H1 (cell line): ENCODE measurements around the gene ITPKA. TPM values are rescaled to one million over a fixed set of nuclear protein-coding genes. Genes with fewer than 3 reads are reported as not detected.

ENCODE experiments used
- CTCF ChIA-PET: fragments of 300-600 bp; sonication (Branson Sonifier 250); formaldehyde crosslinking; loops from one replicate; lab custom pipeline; 2021; ENCODE audit not compliant: partially characterized antibody; lab: Charles Lee
- POLR2A ChIA-PET: fragments of 300-600 bp; sonication (Branson Sonifier 250); formaldehyde crosslinking; loops from one replicate; lab custom pipeline; 2021; ENCODE audit warnings: inconsistent platforms; ENCODE audit not compliant: partially characterized antibody; lab: Charles Lee
- DNase-seq, 2 experiments: peaks; one replicate each; pipeline versions ENCODE4 v3.0.0 to v3.0.0-alpha.2; 2010 to 2022; ENCODE audit warnings: low spot score in 2 of 2, low read depth in 1 of 2, mixed read lengths in 1 of 2
- FAIRE-seq: peaks from 2 replicates; lab custom pipeline; 2011; peaks lifted over from hg19 to GRCh38; lab: Jason Lieb, UNC
- H2AFZ ChIP-seq: 2 replicates; pipeline ENCODE4 v1.8.1; 2012; ENCODE audit warnings: low read length, inconsistent platforms
- H2AK5ac ChIP-seq: 2 replicates; pipeline ENCODE4 v1.6.1; 2013; ENCODE audit warnings: low read depth, low read length
- H2BK120ac ChIP-seq: replicated peaks from 2 replicates; pipeline ENCODE3; 2013; ENCODE audit warnings: low read depth, low read length, inconsistent platforms
- H2BK12ac ChIP-seq: 2 replicates; pipeline ENCODE4 v1.6.1; 2013; ENCODE audit warnings: low read depth, low read length
- H2BK15ac ChIP-seq: 2 replicates; pipeline ENCODE4 v1.6.1; 2013; ENCODE audit warnings: low read length
- H2BK20ac ChIP-seq: 2 replicates; pipeline ENCODE4 v1.6.1; 2013; ENCODE audit warnings: low read length
- H2BK5ac ChIP-seq: 2 replicates; pipeline ENCODE4 v1.6.1; 2013; ENCODE audit warnings: low read depth, low read length
- H3K14ac ChIP-seq: 2 replicates; pipeline ENCODE4 v1.6.1; 2013; ENCODE audit warnings: inconsistent platforms; ENCODE audit not compliant: insufficient read length
- H3K18ac ChIP-seq: 2 replicates; pipeline ENCODE4 v1.6.1; 2013; ENCODE audit warnings: low read length; ENCODE audit errors: extremely low read depth
- H3K23ac ChIP-seq: 2 replicates; pipeline ENCODE4 v1.6.1; 2013; ENCODE audit warnings: inconsistent platforms; ENCODE audit not compliant: insufficient read length
- H3K23me2 ChIP-seq: 2 replicates; pipeline ENCODE4 v1.6.1; 2013; ENCODE audit warnings: low read depth, low read length
- H3K27ac ChIP-seq: 2 replicates; pipeline ENCODE4 v1.6.1; 2011; ENCODE audit warnings: low read depth, low read length, inconsistent platforms
- H3K27me3 ChIP-seq, 4 experiments: replicated peaks in 1 of 4; 1 replicate in 1 of 4; 2 replicates in 3 of 4; pipeline versions ENCODE4 v1.6.1 to v1.8.1; 2011 to 2013; ENCODE audit warnings: low read length in 3 of 4, mild to moderate bottlenecking in 3 of 4, inconsistent platforms in 2 of 4, mixed read lengths in 2 of 4, moderate library complexity in 1 of 4; ENCODE audit not compliant: control insufficient read depth in 3 of 4, insufficient read depth in 3 of 4; ENCODE audit errors: extremely low read depth in 1 of 4
- H3K36me3 ChIP-seq, 4 experiments: 2 replicates each; pipeline versions ENCODE4 v1.6.1 to v1.8.1; 2011 to 2013; ENCODE audit warnings: mild to moderate bottlenecking in 4 of 4, low read length in 3 of 4, moderate library complexity in 2 of 4, control low read depth in 1 of 4, inconsistent platforms in 1 of 4; ENCODE audit not compliant: insufficient read depth in 4 of 4, control insufficient read depth in 2 of 4
- H3K4ac ChIP-seq: replicated peaks from 2 replicates; pipeline ENCODE3; 2013; ENCODE audit warnings: low read length, low read depth, mixed read lengths, inconsistent platforms; ENCODE audit not compliant: insufficient read length
- H3K4me1 ChIP-seq, 4 experiments: replicated peaks in 1 of 4; 1 replicate in 1 of 4; 2 replicates in 3 of 4; pipeline versions ENCODE4 v1.6.1 to v1.8.1; 2011 to 2013; ENCODE audit warnings: low read length in 3 of 4, inconsistent platforms in 2 of 4, mixed read lengths in 1 of 4; ENCODE audit not compliant: insufficient read depth in 4 of 4, control insufficient read depth in 3 of 4
- H3K4me2 ChIP-seq, 2 experiments: 2 replicates each; pipeline versions ENCODE4 v1.6.1 to v1.8.1; 2011 to 2013; ENCODE audit warnings: low read depth in 2 of 2, low read length in 2 of 2, control low read depth in 1 of 2, inconsistent platforms in 1 of 2, mild to moderate bottlenecking in 1 of 2; ENCODE audit not compliant: insufficient read depth in 1 of 2
- H3K4me3 ChIP-seq, 4 experiments: fragments of 200-600, 300-600 bp in 1 of 4; sonication (generic), shearing (Covaris generic), sonication (Bioruptor Twin) in 1 of 4; 2 replicates each; pipeline versions ENCODE4 v1.5.1 to v1.8.1; 2011 to 2016; ENCODE audit warnings: low read length in 4 of 4, low read depth in 3 of 4, control low read depth in 2 of 4, inconsistent platforms in 2 of 4, mild to moderate bottlenecking in 2 of 4, mixed read lengths in 1 of 4, moderate library complexity in 1 of 4; ENCODE audit not compliant: insufficient read depth in 2 of 4; ENCODE audit errors: extremely low read depth in 1 of 4
- H3K56ac ChIP-seq: replicated peaks from 2 replicates; pipeline ENCODE3; 2013; ENCODE audit warnings: low read depth, mild to moderate bottlenecking, mixed read lengths, low read length, inconsistent platforms; ENCODE audit not compliant: insufficient read length
- H3K79me1 ChIP-seq: 2 replicates; pipeline ENCODE4 v1.6.1; 2013; ENCODE audit warnings: low read depth, low read length, control low read depth
- H3K79me2 ChIP-seq, 2 experiments: 2 replicates each; pipeline versions ENCODE4 v1.6.1 to v1.8.1; 2012 to 2013; ENCODE audit warnings: low read length in 2 of 2, mild to moderate bottlenecking in 2 of 2, inconsistent platforms in 1 of 2; ENCODE audit not compliant: insufficient read depth in 2 of 2, control insufficient read depth in 1 of 2
- H3K9ac ChIP-seq, 4 experiments: replicated peaks in 1 of 4; 1 replicate in 1 of 4; 2 replicates in 3 of 4; pipeline versions ENCODE4 v1.6.1 to v1.8.1; 2011 to 2013; ENCODE audit warnings: low read depth in 3 of 4, low read length in 3 of 4, control low read depth in 2 of 4, mild to moderate bottlenecking in 2 of 4, moderate library complexity in 2 of 4, inconsistent platforms in 1 of 4; ENCODE audit errors: extremely low read depth in 1 of 4
- H3K9me3 ChIP-seq, 2 experiments: 2 replicates each; pipeline versions ENCODE4 v1.6.1 to v1.8.1; 2012 to 2013; ENCODE audit warnings: mild to moderate bottlenecking in 2 of 2, moderate library complexity in 2 of 2, control low read depth in 1 of 2, inconsistent platforms in 1 of 2, low read depth in 1 of 2, low read length in 1 of 2, mixed read lengths in 1 of 2; ENCODE audit not compliant: insufficient read depth in 2 of 2
- H4K20me1 ChIP-seq, 2 experiments: replicated peaks in 1 of 2; 2 replicates each; pipeline versions ENCODE3 to v1.8.1; 2011 to 2013; ENCODE audit warnings: inconsistent platforms in 2 of 2, low read length in 2 of 2, mild to moderate bottlenecking in 1 of 2; ENCODE audit not compliant: insufficient read depth in 2 of 2, control insufficient read depth in 1 of 2
- H4K5ac ChIP-seq: 2 replicates; pipeline ENCODE4 v1.6.1; 2013; ENCODE audit warnings: low read length, low read depth, mixed read lengths, inconsistent platforms; ENCODE audit not compliant: insufficient read length
- H4K8ac ChIP-seq: 2 replicates; pipeline ENCODE4 v1.8.0; 2013; ENCODE audit warnings: mild to moderate bottlenecking, moderate library complexity, low read length, inconsistent platforms; ENCODE audit not compliant: insufficient read depth; ENCODE audit errors: extremely low read depth
- H4K91ac ChIP-seq: replicated peaks from 2 replicates; pipeline ENCODE3; 2013; ENCODE audit warnings: low read length, mixed read lengths, inconsistent platforms; ENCODE audit not compliant: insufficient read length
- BRCA1 ChIP-seq: IDR thresholded peaks from 2 replicates; pipeline ENCODE4 v1.6.1; 2012; ENCODE audit warnings: low read depth, low read length, improper control_type of control experiment
- EGR1 ChIP-seq: IDR thresholded peaks from 2 replicates; pipeline ENCODE4 v1.6.1; 2011; ENCODE audit warnings: low read depth, low read length, borderline replicate concordance
- GTF2F1 ChIP-seq: IDR thresholded peaks from 2 replicates; pipeline ENCODE4 v1.6.1; 2012; ENCODE audit warnings: low read depth, low read length, improper control_type of control experiment, borderline replicate concordance
- HDAC2 ChIP-seq, 2 experiments: fragments of 300-600 bp in 1 of 2; sonication (generic) in 1 of 2; IDR thresholded peaks; 2 replicates each; pipeline ENCODE4 v1.6.1; 2011 to 2012; ENCODE audit warnings: low read depth in 2 of 2, low read length in 2 of 2, mild to moderate bottlenecking in 2 of 2, moderate library complexity in 2 of 2, borderline replicate concordance in 1 of 2, inconsistent platforms in 1 of 2
- MAFK ChIP-seq: IDR thresholded peaks from 2 replicates; pipeline ENCODE4 v1.6.1; 2012; ENCODE audit warnings: low read depth, mild to moderate bottlenecking, improper control_type of control experiment, low read length
- POLR2AphosphoS5 ChIP-seq: IDR thresholded peaks from 2 replicates; pipeline ENCODE4 v1.6.1; 2011; ENCODE audit warnings: low read depth, low read length
- RXRA ChIP-seq: IDR thresholded peaks from 2 replicates; pipeline ENCODE4 v1.6.1; 2011; ENCODE audit warnings: low read depth, mild to moderate bottlenecking, low read length, moderate library complexity; ENCODE audit not compliant: insufficient read depth
- SIRT6 ChIP-seq: IDR thresholded peaks from one replicate; pipeline ENCODE4 v1.7.1; 2012; ENCODE audit warnings: low read length, inconsistent platforms
- SP2 ChIP-seq: IDR thresholded peaks from 2 replicates; pipeline ENCODE4 v1.6.1; 2012; ENCODE audit warnings: mild to moderate bottlenecking, low read length, inconsistent platforms
- SUZ12 ChIP-seq: fragments of 200-600 bp; sonication (generic); IDR thresholded peaks from 2 replicates; pipeline ENCODE4 v1.6.1; 2012; ENCODE audit warnings: mild to moderate bottlenecking, inconsistent platforms, low read length, moderate library complexity, mixed read lengths
- TAF1 ChIP-seq: IDR thresholded peaks from 2 replicates; pipeline ENCODE4 v1.6.1; 2011; ENCODE audit warnings: mild to moderate bottlenecking, low read depth, low read length
- WGBS, 2 experiments: shearing (Covaris generic) in 1 of 2; methylation state at CpG; one replicate each; pipeline versions ENCODE4 v1.1.6 to v1.1.7; 2013 to 2015; ENCODE audit warnings: low lambda C conversion rate in 2 of 2, mixed read lengths in 2 of 2, inconsistent platforms in 1 of 2, low coverage in 1 of 2, missing lambda C conversion rate in 1 of 2; ENCODE audit not compliant: insufficient replicate concordance in 2 of 2, insufficient coverage in 1 of 2, insufficient read length in 1 of 2; ENCODE audit errors: extremely low coverage in 1 of 2, missing lambda C conversion rate in 1 of 2; 5-methylcytosine and 5-hydroxymethylcytosine counted together
- polyA plus RNA-seq, 7 experiments: library from polyadenylated mRNA; depleted of rRNA in 3 of 7; stranded (reverse) in 5 of 7; unstranded in 2 of 7; fragments of >200 nt in 5 of 7; fragments of 200-250 nt in 2 of 7; gene quantifications; 1 replicate in 5 of 7; 2 replicates in 1 of 7; 4 replicates in 1 of 7; pipeline versions ENCODE4 v1.2.1 to v1.2.3, GENCODE V29; 2011 to 2013; ENCODE audit warnings: missing spikeins in 2 of 7, mixed read lengths in 2 of 7
- total RNA-seq: library from RNA; stranded (reverse); fragmentation: NEBNext Ultra II Directional; extraction: Animal tissue kit (Norgen Biotek cat#: 25700); gene quantifications from 2 replicates; pipeline ENCODE4 v1.2.1, GENCODE V29; 2021
- TF ChIP-seq, protein P1 (sequence below): IDR thresholded peaks from 2 replicates; pipeline ENCODE4 v1.6.1; 2012; ENCODE audit warnings: inconsistent platforms

ITPKA gene
- total and polyA plus RNA-seq, 2 of the 8 experiments (the other 6 are each of a cell fraction or from before 2014, with no cell fraction given) = 0.39 to 0.99 TPM

DNA sequence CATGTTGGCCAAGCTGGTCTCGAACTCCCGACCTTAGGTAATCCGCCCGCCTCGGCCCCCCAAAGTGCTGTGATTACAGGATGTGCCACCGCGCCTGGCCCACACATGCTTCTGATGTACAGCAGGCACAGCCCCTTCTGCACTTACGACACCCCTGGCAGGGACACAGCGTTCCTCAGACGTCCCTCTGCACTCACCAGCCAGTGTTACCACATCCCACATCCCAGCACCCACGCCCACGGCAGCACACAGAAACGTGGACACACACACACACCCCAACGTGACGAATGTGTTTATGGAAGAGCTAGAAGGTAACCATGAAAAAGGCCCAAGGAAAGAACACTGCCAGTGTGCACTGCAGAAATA lies 51.0 kb downstream of the ITPKA start:
- WGBS, 2 experiments = 92% methylated on average over 15 of the region's 15 CpGs; no CpG with 5 or more reads in 1 of the 2 experiments
- POLR2A ChIA-PET = interaction anchor here (0.6 to 2.2 kb wide), 19 partner anchors 8 to 229 kb away, joined by 3 to 18 read pairs (median 4); partner anchors contain the start of gene MAPKBP1
- Histone ChIP-seq H2BK12ac (peak overlapping the region; percentile 60; the same call in 1 of the 2 replicates), H2BK5ac (no peak overlapping the region), H4K20me1 (no peaks in the 10 kb centered on the region), H3K56ac (no peak overlapping the region), H3K4me1 (no peaks in the 10 kb centered on the region; a peak in 2 of 7 replicates), H3K23me2 (no peaks in the 10 kb centered on the region), H4K5ac (no peak overlapping the region), H3K79me1 (peaks cover 2% of the 10 kb centered on the region; the same call in 1 of the 2 replicates), H3K79me2 (peaks cover 0 to 13% of the 10 kb centered on the region in 2 experiments; a peak in 2 of 4 replicates), H3K4me2 (peak overlapping the region; percentile 61 to 76; a peak in 2 of 4 replicates), H4K8ac (no peak overlapping the region), H2BK20ac (no peak overlapping the region), H2AK5ac (peak overlapping the region; percentile 65; the same call in 1 of the 2 replicates), H2AFZ (no peak overlapping the region), H3K27me3 (peaks cover 0 to 3% (median 1%) of the 10 kb centered on the region in 4 experiments; a peak in 1 of 7 replicates), H3K23ac (no peak overlapping the region), H3K36me3 (no peaks in the 10 kb centered on the region), H3K4ac (no peak overlapping the region), H3K14ac (no peak overlapping the region), H4K91ac (no peak overlapping the region), H2BK15ac (0 out of 2 replicates have a peak overlapping the region, but pooled peaks have one; percentile 88), H3K18ac (no peak overlapping the region), H3K4me3 (peak overlapping the region in 1 of 4 experiments; percentile 76; a peak in 3 of 8 replicates), H3K9me3 (no peaks in the 10 kb centered on the region), H2BK120ac (no peak overlapping the region), H3K27ac (no peak overlapping the region), H3K9ac (peak overlapping the region in 1 of 4 experiments; percentile 17; a peak in 1 of 7 replicates)
- FAIRE-seq (no peak), DNase-seq (no peak)
- CTCF ChIA-PET = no interaction called here
- TF ChIP-seq TAF1 (no peak), RXRA (no peak), SUZ12 (no peak), POLR2AphosphoS5 (no peak), MAFK (no peak), GTF2F1 (no peak), HDAC2 (IDR thresholded peaks at IDR 0.05; ENCODE audit: borderline replicate concordance in 1 of 2, low read depth in 2 of 2, low read length in 2 of 2) (no peak), EGR1 (no peak), SIRT6 (no peak), SP2 (no peak), BRCA1 (no peak)
- TF ChIP-seq, protein P1, sequence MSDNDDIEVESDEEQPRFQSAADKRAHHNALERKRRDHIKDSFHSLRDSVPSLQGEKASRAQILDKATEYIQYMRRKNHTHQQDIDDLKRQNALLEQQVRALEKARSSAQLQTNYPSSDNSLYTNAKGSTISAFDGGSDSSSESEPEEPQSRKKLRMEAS = no peak
